SK-N-SH (cell line): ENCODE results near the gene PRKACA.

Source experiments
- CTCF ChIP-seq: fragments of 200-600 bp; sonication (generic); IDR thresholded peaks from 2 replicates; pipeline ENCODE4 v1.6.1; 2017; ENCODE audit warnings: antibody characterized with exemption, mild to moderate bottlenecking, moderate library complexity
- EZH2phosphoT487 ChIP-seq: fragments of 200-600 bp; sonication (generic); IDR thresholded peaks from 2 replicates; pipeline ENCODE4 v1.6.1; 2017; ENCODE audit warnings: low read depth, mixed run types, mild to moderate bottlenecking, antibody characterized with exemption, moderate library complexity, borderline replicate concordance
- MXI1 ChIP-seq: IDR thresholded peaks from 2 replicates; pipeline ENCODE4 v1.6.1; 2012; ENCODE audit warnings: mild to moderate bottlenecking, low read depth, low read length, improper control_type of control experiment
- TAF1 ChIP-seq: IDR thresholded peaks from 2 replicates; pipeline ENCODE4 v1.6.1; 2012; ENCODE audit warnings: low read depth, mild to moderate bottlenecking, low read length, moderate library complexity, borderline replicate concordance
- TCF12 ChIP-seq: IDR thresholded peaks from 2 replicates; pipeline ENCODE4 v1.4.0; 2012

GRCh38 chr19:14119644-14120496 lies 2.3 kb upstream of the PRKACA start:
- TF ChIP-seq TAF1 (no peak), TCF12 (no peak), CTCF (no peak), EZH2phosphoT487 (no peak), MXI1 (no peak; the same call in 1 of the 2 replicates)
